Measurements from ENCODE around the gene RBMS3.
"Not testable (repeated sequence)": the region's sequence is repeated elsewhere in the genome, so short reads cannot be mapped to it uniquely, and the experiment has no call there.

The RBMS3 gene

GRCh38 chr3:29319798-29320197 is 38.9 kb downstream of the RBMS3 start:
- Histone ChIP-seq H3K27me3 (ENCODE audit: insufficient read depth, low read length) (no peaks in the 10 kb centered on the region), H3K4ac (ENCODE audit: low read depth, low read length) (no peak overlapping the region), H3K9ac (ENCODE audit: low read length) (no peak overlapping the region), H3K36me3 (ENCODE audit: control insufficient read depth in 1 of 2, insufficient read depth in 2 of 2, low read length in 2 of 2) (no peaks in the 10 kb centered on the region), H4K12ac (ENCODE audit: low read depth, low read length) (no peak overlapping the region), H4K91ac (ENCODE audit: low read depth, low read length) (no peak overlapping the region), H2AFZ (ENCODE audit: insufficient read depth, low read length, poor library complexity) (no peak overlapping the region), H3K4me3 (ENCODE audit: low read depth, low read length) (no peak overlapping the region), H3K27ac (ENCODE audit: low read depth, low read length) (no peak overlapping the region), H3K9me3 (ENCODE audit: insufficient read depth, low read depth, low read length) (no peaks in the 10 kb centered on the region), H3K18ac (ENCODE audit: low read length) (no peak overlapping the region), H2AK5ac (ENCODE audit: low read length) (no peak overlapping the region), H2BK5ac (ENCODE audit: low read depth, low read length, poor library complexity) (no peak overlapping the region), H2BK120ac (ENCODE audit: insufficient read depth, low read length, poor library complexity) (no peak overlapping the region), H3K4me2 (ENCODE audit: low read length) (no peak overlapping the region), H3K79me2 (ENCODE audit: control insufficient read depth, insufficient read depth, low read length, poor library complexity) (no peaks in the 10 kb centered on the region), H4K8ac (ENCODE audit: low read depth, low read length) (no peak overlapping the region), H3K79me1 (ENCODE audit: low read length) (no peaks in the 10 kb centered on the region), H3K4me1 (ENCODE audit: control insufficient read depth in 1 of 2, insufficient read depth in 2 of 2, low read length in 2 of 2) (peaks cover 2 to 3% of the 10 kb centered on the region in 2 experiments), H3K23ac (ENCODE audit: low read length) (no peak overlapping the region), H3K14ac (ENCODE audit: low read length) (no peak overlapping the region), H2BK12ac (ENCODE audit: low read length) (no peak overlapping the region)
- WGBS (ENCODE audit: extremely low coverage, insufficient coverage, insufficient read length) = no CpG with 5 or more reads among the region's 2 CpGs
- DNase-seq = no peak

GRCh38 chr3:29322586-29322985 is 41.7 kb downstream of the RBMS3 start:
- no peak overlapping the region for H4K91ac ChIP-seq (ENCODE audit: low read depth, low read length)
- DNase-seq = no peak
- no peak overlapping the region for H3K4ac ChIP-seq (ENCODE audit: low read depth, low read length)
- H3K23ac ChIP-seq (ENCODE audit: low read length) = no peak overlapping the region
- no peak overlapping the region for H4K8ac ChIP-seq (ENCODE audit: low read depth, low read length)
- no peak overlapping the region for H3K14ac ChIP-seq (ENCODE audit: low read length)
- no peak overlapping the region for H3K9ac ChIP-seq (ENCODE audit: low read length)
- no peaks in the 10 kb centered on the region for H3K79me1 ChIP-seq (ENCODE audit: low read length)
- H3K4me1 ChIP-seq (ENCODE audit: control insufficient read depth in 1 of 2, insufficient read depth in 2 of 2, low read length in 2 of 2) = peaks cover 2 to 3% of the 10 kb centered on the region in 2 experiments
- no peak overlapping the region for H3K4me2 ChIP-seq (ENCODE audit: low read length)
- no peak overlapping the region for H2BK120ac ChIP-seq (ENCODE audit: insufficient read depth, low read length, poor library complexity)
- H3K79me2 ChIP-seq (ENCODE audit: control insufficient read depth, insufficient read depth, low read length, poor library complexity) = no peaks in the 10 kb centered on the region
- H3K27me3 ChIP-seq (ENCODE audit: insufficient read depth, low read length) = no peaks in the 10 kb centered on the region
- H2AK5ac ChIP-seq (ENCODE audit: low read length) = no peak overlapping the region
- H4K12ac ChIP-seq (ENCODE audit: low read depth, low read length) = no peak overlapping the region
- H3K18ac ChIP-seq (ENCODE audit: low read length) = no peak overlapping the region
- H2BK5ac ChIP-seq (ENCODE audit: low read depth, low read length, poor library complexity) = no peak overlapping the region
- no CpG with 5 or more reads among the region's 3 CpGs for WGBS (ENCODE audit: extremely low coverage, insufficient coverage, insufficient read length)
- no peaks in the 10 kb centered on the region for H3K36me3 ChIP-seq (ENCODE audit: control insufficient read depth in 1 of 2, insufficient read depth in 2 of 2, low read length in 2 of 2)
- no peak overlapping the region for H3K27ac ChIP-seq (ENCODE audit: low read depth, low read length)
- H3K4me3 ChIP-seq (ENCODE audit: low read depth, low read length) = no peak overlapping the region
- no peak overlapping the region for H2BK12ac ChIP-seq (ENCODE audit: low read length)
- no peak overlapping the region for H2AFZ ChIP-seq (ENCODE audit: insufficient read depth, low read length, poor library complexity)
- no peaks in the 10 kb centered on the region for H3K9me3 ChIP-seq (ENCODE audit: insufficient read depth, low read depth, low read length)

GRCh38 chr3:29324180-29324651 is 43.3 kb downstream of the RBMS3 start:
- no peaks in the 10 kb centered on the region for H3K79me2 ChIP-seq (ENCODE audit: control insufficient read depth, insufficient read depth, low read length, poor library complexity)
- H3K23ac ChIP-seq (ENCODE audit: low read length) = no peak overlapping the region
- no peak overlapping the region for H4K12ac ChIP-seq (ENCODE audit: low read depth, low read length)
- peak; percentile 1 to 33 for DNase-seq
- H2AFZ ChIP-seq (ENCODE audit: insufficient read depth, low read length, poor library complexity) = no peak overlapping the region
- H3K27me3 ChIP-seq (ENCODE audit: insufficient read depth, low read length) = no peaks in the 10 kb centered on the region
- no peak overlapping the region for H3K14ac ChIP-seq (ENCODE audit: low read length)
- H2BK5ac ChIP-seq (ENCODE audit: low read depth, low read length, poor library complexity) = no peak overlapping the region
- no peak overlapping the region for H4K91ac ChIP-seq (ENCODE audit: low read depth, low read length)
- no peaks in the 10 kb centered on the region for H3K79me1 ChIP-seq (ENCODE audit: low read length)
- no peak overlapping the region for H2BK12ac ChIP-seq (ENCODE audit: low read length)
- H3K4ac ChIP-seq (ENCODE audit: low read depth, low read length) = no peak overlapping the region
- H3K4me2 ChIP-seq (ENCODE audit: low read length) = no peak overlapping the region
- no peaks in the 10 kb centered on the region for H3K36me3 ChIP-seq (ENCODE audit: control insufficient read depth in 1 of 2, insufficient read depth in 2 of 2, low read length in 2 of 2)
- no peak overlapping the region for H3K27ac ChIP-seq (ENCODE audit: low read depth, low read length)
- peaks cover 2 to 3% of the 10 kb centered on the region in 2 experiments for H3K4me1 ChIP-seq (ENCODE audit: control insufficient read depth in 1 of 2, insufficient read depth in 2 of 2, low read length in 2 of 2)
- no peak overlapping the region for H2AK5ac ChIP-seq (ENCODE audit: low read length)
- no peak overlapping the region for H3K4me3 ChIP-seq (ENCODE audit: low read depth, low read length)
- no CpG with 5 or more reads among the region's 5 CpGs for WGBS (ENCODE audit: extremely low coverage, insufficient coverage, insufficient read length)
- H3K18ac ChIP-seq (ENCODE audit: low read length) = no peak overlapping the region
- no peak overlapping the region for H3K9ac ChIP-seq (ENCODE audit: low read length)
- H2BK120ac ChIP-seq (ENCODE audit: insufficient read depth, low read length, poor library complexity) = no peak overlapping the region
- H4K8ac ChIP-seq (ENCODE audit: low read depth, low read length) = no peak overlapping the region
- no peaks in the 10 kb centered on the region for H3K9me3 ChIP-seq (ENCODE audit: insufficient read depth, low read depth, low read length)

GRCh38 chr3:29326540-29326939 is 45.7 kb downstream of the RBMS3 start:
- not testable (repeated sequence) for H4K91ac ChIP-seq (ENCODE audit: low read depth, low read length); H3K4ac ChIP-seq (ENCODE audit: low read depth, low read length); DNase-seq; H3K14ac ChIP-seq (ENCODE audit: low read length); H2BK12ac ChIP-seq (ENCODE audit: low read length); H3K9me3 ChIP-seq (ENCODE audit: insufficient read depth, low read depth, low read length); H2BK5ac ChIP-seq (ENCODE audit: low read depth, low read length, poor library complexity); H3K27me3 ChIP-seq (ENCODE audit: insufficient read depth, low read length); H3K9ac ChIP-seq (ENCODE audit: low read length); H3K27ac ChIP-seq (ENCODE audit: low read depth, low read length); H2BK120ac ChIP-seq (ENCODE audit: insufficient read depth, low read length, poor library complexity); H3K79me2 ChIP-seq (ENCODE audit: control insufficient read depth, insufficient read depth, low read length, poor library complexity); H2AK5ac ChIP-seq (ENCODE audit: low read length); H2AFZ ChIP-seq (ENCODE audit: insufficient read depth, low read length, poor library complexity); H3K36me3 ChIP-seq (ENCODE audit: control insufficient read depth in 1 of 2, insufficient read depth in 2 of 2, low read length in 2 of 2); H3K79me1 ChIP-seq (ENCODE audit: low read length); H3K4me3 ChIP-seq (ENCODE audit: low read depth, low read length); H4K8ac ChIP-seq (ENCODE audit: low read depth, low read length); H4K12ac ChIP-seq (ENCODE audit: low read depth, low read length); H3K4me2 ChIP-seq (ENCODE audit: low read length); H3K23ac ChIP-seq (ENCODE audit: low read length); H3K18ac ChIP-seq (ENCODE audit: low read length); H3K4me1 ChIP-seq (ENCODE audit: control insufficient read depth in 1 of 2, insufficient read depth in 2 of 2, low read length in 2 of 2)
- no CpG with 5 or more reads among the region's 10 CpGs for WGBS (ENCODE audit: extremely low coverage, insufficient coverage, insufficient read length)
